ENCODE data around the gene MAD2L2.

The MAD2L2 gene

GRCh38 chr1:11653101-11653860 lies 27.7 kb downstream of the MAD2L2 start:
- peak; percentile 31 for DNase-seq (ENCODE audit: low read depth, low spot score)

- no peak for DNase-seq (ENCODE audit: low read depth, low spot score)
Observed at GRCh38 chr1:11652203-11652780, 28.7 kb downstream of the MAD2L2 start.

GRCh38 chr1:11651017-11651416 lies 29.9 kb downstream of the MAD2L2 start:
- DNase-seq (ENCODE audit: low read depth, low spot score) = no peak

DNA sequence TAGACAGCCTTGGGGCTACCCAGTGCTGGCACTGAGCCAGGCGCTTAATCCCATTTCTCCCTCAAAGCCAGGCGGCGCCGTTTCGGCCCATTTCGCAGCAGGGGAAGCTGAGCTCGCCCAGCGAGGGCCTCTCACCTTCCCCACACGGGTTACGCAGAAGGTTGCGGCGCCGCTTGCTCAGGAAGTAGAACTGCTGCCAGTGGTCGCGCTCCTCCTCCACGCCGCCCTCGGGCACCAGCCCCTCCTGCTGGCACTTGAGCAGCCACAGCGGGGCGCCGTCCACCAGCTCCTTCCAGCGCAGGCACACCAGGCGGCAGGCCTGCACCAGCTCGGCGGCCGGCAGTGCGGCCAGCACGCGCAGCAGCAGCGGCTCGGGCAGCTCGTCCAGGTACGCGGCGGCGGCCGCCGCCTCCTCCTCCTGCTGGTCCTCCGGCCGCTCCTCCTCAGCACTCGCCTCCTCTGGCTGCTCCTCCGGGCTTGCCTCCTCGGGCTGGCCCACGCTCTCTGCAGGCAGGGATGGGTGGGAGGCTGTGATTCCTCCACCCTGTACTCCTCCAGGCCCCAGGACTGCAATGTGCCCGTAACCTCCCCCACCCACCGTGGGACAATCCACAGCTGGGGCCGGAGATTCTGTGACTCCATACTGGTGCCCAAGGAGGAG lies 30.5 kb downstream of the MAD2L2 start:
- peak; percentile 91 for DNase-seq (ENCODE audit: low read depth, low spot score)

DNA sequence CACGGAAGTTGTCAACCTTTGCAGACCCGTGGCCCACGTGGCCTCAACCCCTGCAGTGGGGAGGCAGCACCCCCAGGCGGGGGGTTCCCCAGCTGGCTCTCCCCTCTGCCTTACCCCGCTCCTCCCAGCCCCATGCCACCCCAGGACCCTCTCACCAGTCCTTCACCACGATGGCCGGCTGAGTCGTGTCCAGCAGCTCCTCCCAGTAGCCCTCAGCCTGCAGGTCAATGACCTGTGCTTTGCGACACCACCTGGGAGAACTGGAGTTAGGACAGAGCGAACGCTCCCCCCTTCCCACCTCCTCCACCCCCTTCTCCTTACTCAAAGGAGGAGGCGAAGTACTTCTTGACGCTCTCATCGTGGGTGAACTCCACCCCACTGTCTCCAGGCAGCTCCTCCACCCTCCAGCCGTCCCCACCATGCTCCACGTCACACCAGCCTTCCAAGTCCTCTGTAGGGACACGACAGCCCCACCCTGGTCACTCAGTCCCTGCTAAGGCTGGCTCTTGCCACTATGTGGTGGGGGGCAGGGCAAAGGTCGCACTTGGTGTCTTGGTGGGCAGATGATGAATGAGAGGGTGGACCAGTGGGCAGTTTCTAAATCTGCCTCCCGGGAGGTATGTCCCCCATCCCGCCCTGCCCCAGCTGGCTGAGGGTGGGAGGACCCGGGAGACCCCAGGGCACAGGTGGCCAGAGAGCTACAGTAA lies 31.2 kb downstream of the MAD2L2 start:
- no peak for DNase-seq (ENCODE audit: low read depth, low spot score)

DNA sequence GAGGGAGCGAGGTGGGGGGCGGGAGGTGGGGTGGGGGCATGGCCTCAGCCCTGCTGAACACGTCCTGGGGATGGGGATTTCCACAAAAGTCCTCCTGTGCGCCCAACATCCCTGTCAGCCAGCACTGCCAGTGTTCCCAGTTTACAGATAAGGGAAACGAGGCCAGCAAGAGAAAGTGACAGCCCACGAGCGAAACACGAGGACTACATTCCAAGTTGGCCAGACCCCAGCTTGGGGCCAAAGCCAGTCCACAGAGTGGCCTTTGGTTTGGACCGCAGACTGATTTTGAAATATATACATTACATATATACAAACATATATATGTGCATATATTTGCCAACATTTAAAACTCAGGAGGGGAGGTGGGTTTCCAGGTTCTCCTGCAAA lies 31.7 kb downstream of the MAD2L2 start:
- DNase-seq (ENCODE audit: low read depth, low spot score) = no peak

DNA sequence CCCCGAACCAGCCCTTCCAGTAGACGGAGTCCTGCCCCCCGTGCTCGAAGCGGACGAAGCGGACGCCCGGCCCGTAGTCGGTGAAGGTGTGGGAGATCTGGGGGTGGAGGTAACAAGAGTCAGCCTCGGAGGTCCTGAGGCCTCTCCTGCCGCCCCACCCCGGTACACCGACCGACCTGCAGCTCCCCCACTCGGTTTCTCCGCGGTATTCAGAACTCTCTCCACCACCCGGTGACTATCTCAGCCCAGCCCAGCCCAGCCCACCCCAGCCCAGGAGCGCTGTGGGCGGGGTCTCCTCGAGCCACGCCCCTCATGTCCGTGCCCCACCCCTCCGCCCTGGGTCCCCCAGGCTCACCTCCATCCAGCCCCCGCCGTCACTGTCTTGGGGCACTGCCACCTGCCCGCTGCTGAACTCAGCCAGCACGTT lies 32.2 kb downstream of the MAD2L2 start:
- peak; percentile 52 for DNase-seq (ENCODE audit: low read depth, low spot score)

- no peak for DNase-seq (ENCODE audit: low read depth, low spot score)
Observed at GRCh38 chr1:11648039-11648438, 32.9 kb downstream of the MAD2L2 start.

- no peak for DNase-seq (ENCODE audit: low read depth, low spot score)
Observed at GRCh38 chr1:11647333-11647732, 33.6 kb downstream of the MAD2L2 start.

DNA sequence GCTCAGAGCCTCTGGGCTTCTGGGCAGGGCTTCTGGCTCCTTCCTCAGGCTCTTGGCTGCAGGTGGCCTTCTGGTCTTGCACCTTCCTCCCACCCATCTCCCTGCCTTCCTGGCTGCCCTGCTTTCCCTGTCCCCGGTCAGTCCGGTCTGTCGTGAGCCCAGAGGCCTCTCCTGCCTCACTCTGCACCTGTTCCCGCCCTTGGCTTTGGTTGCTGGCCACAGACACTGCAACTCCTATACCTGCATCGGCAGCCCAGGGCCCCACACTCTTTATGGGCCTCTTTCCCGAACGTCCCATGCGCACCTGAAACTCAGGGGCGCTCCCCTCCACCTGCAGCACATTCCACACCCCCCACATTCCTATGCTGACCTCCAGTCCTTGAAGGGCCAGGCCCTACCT lies 34.6 kb downstream of the MAD2L2 start:
- DNase-seq (ENCODE audit: low read depth, low spot score) = no peak

DNA sequence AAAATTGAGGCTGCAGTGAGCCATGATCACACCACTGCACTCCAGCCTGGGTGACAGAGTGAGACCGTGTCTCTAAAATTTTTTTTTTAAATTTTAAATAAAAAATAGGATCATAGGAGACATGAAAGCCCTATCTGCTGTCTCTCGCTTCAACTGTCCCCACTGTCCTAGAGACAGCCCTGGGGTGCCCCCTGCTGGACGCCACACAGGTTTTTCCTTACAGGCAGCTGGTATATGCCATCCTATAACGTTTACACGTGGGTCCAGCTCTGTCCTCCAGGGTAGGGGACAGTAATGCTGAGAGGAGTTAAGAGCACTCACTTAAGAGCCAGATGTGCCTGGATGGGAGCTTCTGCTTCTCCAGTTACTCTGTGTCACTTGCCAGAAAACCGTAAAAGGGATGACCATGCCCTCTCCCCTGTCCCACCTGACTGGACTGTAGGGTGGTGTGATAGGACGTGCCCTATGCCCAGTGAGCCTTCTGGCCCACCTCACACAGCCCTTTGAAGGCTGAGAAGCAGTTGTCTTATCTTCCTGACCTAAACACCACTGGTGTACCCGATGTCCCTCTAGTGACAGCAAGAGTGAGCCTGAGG lies 35.2 kb downstream of the MAD2L2 start:
- peak; percentile 68 for DNase-seq (ENCODE audit: low read depth, low spot score)

- no peak for DNase-seq (ENCODE audit: low read depth, low spot score)
Observed at GRCh38 chr1:11645270-11645669, 35.7 kb downstream of the MAD2L2 start.

DNA sequence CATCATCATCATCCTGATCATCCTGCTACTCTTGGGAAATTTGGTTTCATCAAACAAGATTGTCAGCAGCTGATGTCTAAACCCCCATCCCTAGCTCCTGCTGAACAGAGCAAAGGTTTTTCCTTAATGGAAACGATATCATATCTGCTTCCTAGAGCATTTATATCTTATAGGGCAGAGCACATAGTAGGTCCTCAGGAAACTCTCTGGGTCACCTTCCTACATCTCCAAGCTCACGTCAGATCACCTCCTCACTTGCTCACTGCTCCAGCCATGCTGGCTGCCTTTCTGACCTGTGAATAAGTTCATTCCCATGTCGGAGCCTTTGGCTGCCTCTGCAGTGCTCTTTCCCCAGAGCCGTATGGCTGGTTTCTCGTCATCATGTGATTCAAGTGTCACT lies 37.2 kb downstream of the MAD2L2 start:
- DNase-seq (ENCODE audit: low read depth, low spot score) = no peak

DNA sequence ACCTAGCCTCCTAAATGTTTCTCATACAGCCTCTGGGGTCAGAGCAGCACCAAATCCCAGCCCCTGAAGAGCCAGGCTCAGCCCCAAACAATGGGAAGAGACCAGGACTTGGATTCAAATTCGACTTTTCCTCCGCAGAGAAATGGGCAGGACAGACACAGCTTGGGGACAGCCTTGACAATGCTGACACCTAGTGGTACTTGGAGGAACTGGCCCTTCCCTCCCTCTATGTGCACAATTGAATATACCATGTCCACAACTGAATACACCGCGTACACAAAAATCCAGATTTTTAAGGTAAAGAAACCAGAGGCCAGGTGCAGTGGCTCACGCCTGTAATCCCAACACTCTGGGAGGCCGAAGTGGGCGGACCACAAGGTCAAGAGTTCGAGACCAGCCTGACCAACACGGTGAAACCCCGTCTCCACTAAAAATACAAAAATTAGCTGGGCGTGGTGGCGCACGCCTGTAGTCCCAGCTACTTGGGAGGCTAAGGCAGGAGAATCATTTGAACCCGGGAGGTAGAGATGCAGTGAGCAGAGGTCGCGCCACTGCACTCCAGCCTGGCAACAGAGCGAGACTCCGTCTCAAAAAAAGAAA lies 38.4 kb downstream of the MAD2L2 start:
- DNase-seq (ENCODE audit: low read depth, low spot score) = peak; percentile 78

DNA sequence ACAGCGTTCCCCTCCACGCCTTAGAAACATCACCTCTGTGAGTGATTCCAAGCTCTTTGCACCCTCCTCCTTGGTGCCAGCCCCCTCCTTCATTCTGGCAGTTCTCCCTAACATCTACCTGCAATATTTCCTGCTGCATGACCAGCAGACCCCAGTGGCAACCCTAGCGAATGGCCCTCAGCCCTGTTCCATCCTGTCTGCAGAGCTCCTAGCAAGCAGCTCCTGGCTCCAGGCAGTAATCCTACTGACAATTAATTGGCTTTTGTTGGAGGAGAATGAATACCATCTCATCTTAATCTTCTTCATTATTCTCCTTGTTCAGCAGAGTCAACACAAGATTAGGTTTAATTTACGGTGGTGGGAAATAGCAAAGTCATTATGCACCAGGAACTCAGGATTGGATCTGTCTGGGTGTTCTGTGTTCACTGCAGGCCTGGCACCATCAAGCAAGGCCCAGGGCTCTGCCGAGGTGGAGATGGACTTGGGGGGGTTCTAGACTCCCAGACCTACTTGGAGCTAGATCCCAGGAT lies 39.1 kb downstream of the MAD2L2 start:
- no peak for DNase-seq (ENCODE audit: low read depth, low spot score)

GRCh38 chr1:11640944-11641343 lies 40.0 kb downstream of the MAD2L2 start:
- no peak for DNase-seq (ENCODE audit: low read depth, low spot score)

GRCh38 chr1:11640101-11640500 lies 40.8 kb downstream of the MAD2L2 start:
- no peak for DNase-seq (ENCODE audit: low read depth, low spot score)

DNA sequence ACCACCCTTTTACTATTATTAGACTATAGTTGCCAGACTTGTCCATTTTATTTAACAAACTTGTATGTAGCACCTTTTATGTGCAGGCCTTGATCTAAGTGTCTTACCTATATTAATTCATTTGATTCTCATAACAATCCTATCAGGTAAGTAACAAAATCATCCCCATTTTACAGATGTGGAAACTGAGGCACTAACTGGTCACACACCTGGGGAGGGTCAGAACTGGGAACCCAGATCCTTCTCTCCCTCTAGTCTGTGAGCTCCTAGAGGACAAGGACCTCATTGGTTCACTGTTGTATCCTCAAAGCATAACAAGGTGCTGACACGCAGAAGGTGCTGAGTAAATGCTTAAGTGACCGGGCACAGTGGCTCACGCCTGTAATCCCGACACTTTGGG lies 41.6 kb downstream of the MAD2L2 start:
- DNase-seq (ENCODE audit: low read depth, low spot score) = no peak

DNA sequence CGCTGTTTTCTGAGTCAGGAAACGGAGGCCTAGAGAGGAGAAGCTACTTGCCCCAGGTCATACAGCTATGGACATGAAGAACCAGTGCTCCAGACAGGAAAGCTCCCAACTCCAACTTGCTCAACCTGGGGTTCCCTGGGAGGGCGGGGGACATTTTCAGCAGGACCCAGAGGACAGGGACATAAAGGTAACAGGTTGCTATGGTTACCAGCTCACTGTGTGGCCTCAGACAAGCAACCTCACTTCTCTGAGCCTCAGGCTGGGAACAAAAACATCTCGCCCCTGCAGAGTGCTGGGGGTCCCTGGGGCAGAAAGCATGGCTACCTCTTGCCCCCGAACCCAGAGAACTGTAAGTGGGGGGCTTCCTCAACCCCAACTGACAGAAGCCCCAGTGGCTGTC lies 42.8 kb downstream of the MAD2L2 start:
- DNase-seq (ENCODE audit: low read depth, low spot score) = no peak

GRCh38 chr1:11634365-11635192 lies 46.4 kb downstream of the MAD2L2 start:
- DNase-seq (ENCODE audit: low read depth, low spot score) = no peak
